HG02642 (cell line): ENCODE data around the gene ZYX.
A peak's percentile ranks its signal among the peaks of the same experiment; 100 is the strongest.

ENCODE experiments used
- ATAC-seq: cut with Tn5 transposase; IDR thresholded peaks from one replicate; pipeline ENCODE4 v1.9.1; 2021; ENCODE audit warnings: mild to moderate bottlenecking; ENCODE audit not compliant: unreplicated experiment, poor library complexity

ZYX gene

GRCh38 chr7:143362131-143363015 lies 18.8 kb upstream of the ZYX start, which contains the start of gene FAM131B:
Gene FAM131B (minus strand): TSS chr7:143362713. CDS start chr7:143362603, 110 bp downstream.
- ATAC-seq = peak; percentile 55

GRCh38 chr7:143363016-143363937 lies 17.9 kb upstream of the ZYX start:
- ATAC-seq = no peak

GRCh38 chr7:143367972-143368371 lies 13.2 kb upstream of the ZYX start:
- ATAC-seq = no peak

GRCh38 chr7:143368387-143368786 lies 12.8 kb upstream of the ZYX start:
- no peak for ATAC-seq

- no peak for ATAC-seq
Measured at GRCh38 chr7:143369678-143370651, 11.2 kb upstream of the ZYX start.

GRCh38 chr7:143372070-143372469 lies 9.1 kb upstream of the ZYX start:
- no peak for ATAC-seq

GRCh38 chr7:143373255-143373794 lies 7.8 kb upstream of the ZYX start:
- ATAC-seq = no peak

GRCh38 chr7:143374561-143374960 lies 6.6 kb upstream of the ZYX start:
- no peak for ATAC-seq

GRCh38 chr7:143375298-143376034 lies 5.7 kb upstream of the ZYX start:
- no peak for ATAC-seq

- no peak for ATAC-seq
Measured at GRCh38 chr7:143376396-143376795, 4.7 kb upstream of the ZYX start.

GRCh38 chr7:143379611-143380259 lies 1.4 kb upstream of the ZYX start:
- ATAC-seq = peak; percentile 1

- peak; percentile 60 for ATAC-seq
Measured at GRCh38 chr7:143380260-143380645, 892 bp upstream of the ZYX start.

- ATAC-seq = peak; percentile 14
Measured at GRCh38 chr7:143381427-143382125, 431 bp downstream of the ZYX start.

- no peak for ATAC-seq
Measured at GRCh38 chr7:143382126-143382790, 1.1 kb downstream of the ZYX start.

- no peak for ATAC-seq
Measured at GRCh38 chr7:143382791-143383641, 1.9 kb downstream of the ZYX start.

- ATAC-seq = no peak
Measured at GRCh38 chr7:143383642-143383957, 2.5 kb downstream of the ZYX start.

GRCh38 chr7:143384148-143384547 lies 3.0 kb downstream of the ZYX start:
- ATAC-seq = no peak
